ENCODE results near the gene MYO3B. TPM values are rescaled to one million over a fixed set of nuclear protein-coding genes. Genes with fewer than 3 reads are reported as not detected.

The MYO3B gene, protein sequence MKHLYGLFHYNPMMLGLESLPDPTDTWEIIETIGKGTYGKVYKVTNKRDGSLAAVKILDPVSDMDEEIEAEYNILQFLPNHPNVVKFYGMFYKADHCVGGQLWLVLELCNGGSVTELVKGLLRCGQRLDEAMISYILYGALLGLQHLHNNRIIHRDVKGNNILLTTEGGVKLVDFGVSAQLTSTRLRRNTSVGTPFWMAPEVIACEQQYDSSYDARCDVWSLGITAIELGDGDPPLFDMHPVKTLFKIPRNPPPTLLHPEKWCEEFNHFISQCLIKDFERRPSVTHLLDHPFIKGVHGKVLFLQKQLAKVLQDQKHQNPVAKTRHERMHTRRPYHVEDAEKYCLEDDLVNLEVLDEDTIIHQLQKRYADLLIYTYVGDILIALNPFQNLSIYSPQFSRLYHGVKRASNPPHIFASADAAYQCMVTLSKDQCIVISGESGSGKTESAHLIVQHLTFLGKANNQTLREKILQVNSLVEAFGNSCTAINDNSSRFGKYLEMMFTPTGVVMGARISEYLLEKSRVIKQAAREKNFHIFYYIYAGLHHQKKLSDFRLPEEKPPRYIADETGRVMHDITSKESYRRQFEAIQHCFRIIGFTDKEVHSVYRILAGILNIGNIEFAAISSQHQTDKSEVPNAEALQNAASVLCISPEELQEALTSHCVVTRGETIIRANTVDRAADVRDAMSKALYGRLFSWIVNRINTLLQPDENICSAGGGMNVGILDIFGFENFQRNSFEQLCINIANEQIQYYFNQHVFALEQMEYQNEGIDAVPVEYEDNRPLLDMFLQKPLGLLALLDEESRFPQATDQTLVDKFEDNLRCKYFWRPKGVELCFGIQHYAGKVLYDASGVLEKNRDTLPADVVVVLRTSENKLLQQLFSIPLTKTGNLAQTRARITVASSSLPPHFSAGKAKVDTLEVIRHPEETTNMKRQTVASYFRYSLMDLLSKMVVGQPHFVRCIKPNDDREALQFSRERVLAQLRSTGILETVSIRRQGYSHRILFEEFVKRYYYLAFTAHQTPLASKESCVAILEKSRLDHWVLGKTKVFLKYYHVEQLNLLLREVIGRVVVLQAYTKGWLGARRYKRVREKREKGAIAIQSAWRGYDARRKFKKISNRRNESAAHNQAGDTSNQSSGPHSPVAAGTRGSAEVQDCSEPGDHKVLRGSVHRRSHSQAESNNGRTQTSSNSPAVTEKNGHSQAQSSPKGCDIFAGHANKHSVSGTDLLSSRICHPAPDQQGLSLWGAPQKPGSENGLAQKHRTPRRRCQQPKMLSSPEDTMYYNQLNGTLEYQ (N-terminal part only)
- total RNA-seq (1 to 10 TPM in 2 of 6 donors, under 1 TPM in 4; 0.40 to 1.3 (median 0.54) TPM), polyA plus RNA-seq (under 1 TPM; 0.38 to 0.49 TPM)

DNA sequence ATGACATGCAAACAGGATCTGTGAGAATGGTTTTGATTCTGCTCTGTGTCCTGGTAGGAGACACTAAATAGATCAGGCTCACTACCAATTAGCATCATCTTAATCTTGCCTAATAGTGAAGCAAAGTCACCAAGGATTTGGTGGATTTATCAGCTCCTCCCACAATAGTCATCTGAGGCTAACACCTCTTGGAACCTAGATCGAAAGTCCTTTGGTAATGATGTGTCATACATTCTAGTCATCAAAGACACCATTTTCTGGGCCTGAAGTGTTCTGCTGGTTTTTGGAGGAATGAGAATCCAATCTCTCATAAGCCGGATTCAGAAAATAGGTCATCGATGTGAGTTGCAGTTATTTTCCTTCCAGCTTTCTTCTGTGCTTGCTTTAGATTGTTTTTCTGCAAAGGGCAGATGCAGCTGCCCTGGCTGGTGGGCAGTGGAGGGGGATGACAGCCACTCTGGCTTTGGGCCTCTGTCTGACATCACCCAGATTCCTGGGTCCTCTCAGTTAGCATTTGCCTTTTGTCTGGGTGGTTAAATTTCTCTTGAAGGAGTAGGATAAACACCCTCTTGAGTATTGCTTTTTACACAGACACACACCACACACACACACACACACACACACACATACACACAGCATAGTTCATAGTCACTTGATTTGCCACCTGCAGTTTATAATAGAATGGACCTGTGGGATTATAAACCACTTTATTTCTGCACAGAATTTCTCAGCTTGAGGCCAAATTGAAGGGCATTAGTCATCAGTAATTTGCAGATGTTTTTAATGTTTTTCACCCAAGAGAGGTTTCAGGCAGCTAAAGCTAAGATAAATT is at the start of gene MYO3B:
TSS of gene MYO3B (plus strand) at position 198 of the 832 bp plus-strand sequence. CDS start at position 339, 141 bp downstream.
- TF ChIP-seq, protein P1, sequence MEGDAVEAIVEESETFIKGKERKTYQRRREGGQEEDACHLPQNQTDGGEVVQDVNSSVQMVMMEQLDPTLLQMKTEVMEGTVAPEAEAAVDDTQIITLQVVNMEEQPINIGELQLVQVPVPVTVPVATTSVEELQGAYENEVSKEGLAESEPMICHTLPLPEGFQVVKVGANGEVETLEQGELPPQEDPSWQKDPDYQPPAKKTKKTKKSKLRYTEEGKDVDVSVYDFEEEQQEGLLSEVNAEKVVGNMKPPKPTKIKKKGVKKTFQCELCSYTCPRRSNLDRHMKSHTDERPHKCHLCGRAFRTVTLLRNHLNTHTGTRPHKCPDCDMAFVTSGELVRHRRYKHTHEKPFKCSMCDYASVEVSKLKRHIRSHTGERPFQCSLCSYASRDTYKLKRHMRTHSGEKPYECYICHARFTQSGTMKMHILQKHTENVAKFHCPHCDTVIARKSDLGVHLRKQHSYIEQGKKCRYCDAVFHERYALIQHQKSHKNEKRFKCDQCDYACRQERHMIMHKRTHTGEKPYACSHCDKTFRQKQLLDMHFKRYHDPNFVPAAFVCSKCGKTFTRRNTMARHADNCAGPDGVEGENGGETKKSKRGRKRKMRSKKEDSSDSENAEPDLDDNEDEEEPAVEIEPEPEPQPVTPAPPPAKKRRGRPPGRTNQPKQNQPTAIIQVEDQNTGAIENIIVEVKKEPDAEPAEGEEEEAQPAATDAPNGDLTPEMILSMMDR (IDR thresholded peaks at IDR 0.05), result no peak
- peak; percentile 46 to 79 (median 70) for ATAC-seq
- no peaks in the 10 kb centered on the region for H3K36me3 ChIP-seq
- H3K9me3 ChIP-seq, result no peaks in the 10 kb centered on the region
- H3K27me3 ChIP-seq, result no peaks in the 10 kb centered on the region
- intact Hi-C loops (cut with DNase I), result no loop called here
- H3K4me1 ChIP-seq, result no peaks in the 10 kb centered on the region
- no peak for DNase-seq
- H3K27ac ChIP-seq, result peak within 1 kb of the TSS in 2 of 4 donors; percentile 53 to 56
- 56 to 70% methylated on average over 3 of the region's 3 CpGs for WGBS, 2 donors
- no peak for FAIRE-seq
- H3K4me3 ChIP-seq, result no peak within 1 kb of the TSS

DNA sequence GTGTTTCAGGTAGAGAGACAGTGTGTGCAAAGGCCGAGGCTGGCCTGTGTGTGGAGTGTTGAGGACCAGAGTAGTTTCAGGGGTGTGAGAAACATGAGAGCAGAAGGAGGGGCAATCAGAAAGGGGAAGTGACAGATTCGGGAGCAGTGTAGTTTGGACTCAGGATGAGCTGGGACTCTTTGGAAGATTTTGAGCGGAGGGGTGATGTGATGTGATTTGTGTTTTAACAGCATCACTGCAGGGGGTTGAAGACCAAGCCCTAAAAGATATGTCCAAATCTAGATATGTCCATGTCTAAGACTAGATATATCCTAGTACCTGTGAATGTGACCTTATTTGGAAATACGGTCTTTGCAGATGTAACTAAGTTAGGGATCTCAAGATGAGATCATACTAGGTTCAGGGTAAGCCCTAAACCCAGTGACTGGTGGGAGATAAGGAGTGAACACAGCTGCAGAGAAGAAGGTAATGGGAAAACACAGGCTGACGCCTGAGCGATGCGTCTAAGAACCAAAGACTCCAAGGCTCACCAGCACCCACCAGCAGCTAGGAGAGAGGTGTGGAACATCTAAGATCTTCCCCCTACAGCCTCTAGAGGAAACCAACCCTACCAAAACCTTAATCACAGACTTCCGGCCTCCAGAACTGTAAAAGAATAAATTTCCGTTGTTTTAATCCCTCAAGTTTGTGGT is 38.5 kb upstream of the MYO3B start:
- ATAC-seq (no peak), DNase-seq (no peak), FAIRE-seq (no peak)
- H3K9me3 ChIP-seq, result no peaks in the 10 kb centered on the region
- no peak overlapping the region for H3K27ac ChIP-seq
- intact Hi-C loops (cut with DNase I), result no loop called here
- peaks cover 0 to 11% (median 0%) of the 10 kb centered on the region in 3 donors for H3K4me1 ChIP-seq
- 81 to 87% methylated on average over 9 of the region's 9 CpGs for WGBS, 2 donors
- no peaks in the 10 kb centered on the region for H3K36me3 ChIP-seq
- H3K27me3 ChIP-seq, result no peaks in the 10 kb centered on the region
- TF ChIP-seq, protein P1 (IDR thresholded peaks at IDR 0.05), result no peak
- H3K4me3 ChIP-seq, result no peak overlapping the region

GRCh38 chr2:170140561-170140960 is 37.4 kb upstream of the MYO3B start:
- Histone ChIP-seq H3K4me1 (peaks cover 0 to 11% (median 0%) of the 10 kb centered on the region in 3 donors), H3K27ac (no peak overlapping the region), H3K4me3 (no peak overlapping the region), H3K36me3 (no peaks in the 10 kb centered on the region), H3K27me3 (no peaks in the 10 kb centered on the region), H3K9me3 (no peaks in the 10 kb centered on the region)
- WGBS, 2 donors, result 87 to 95% methylated on average over 5 of the region's 5 CpGs
- ATAC-seq (no peak), FAIRE-seq (no peak), DNase-seq (no peak)
- intact Hi-C loops (cut with DNase I), result no loop called here
- TF ChIP-seq, protein P1 (IDR thresholded peaks at IDR 0.05), result no peak

- 87 to 88% methylated on average over 12 of the region's 12 CpGs for WGBS, 2 donors
- no peak for DNase-seq
- intact Hi-C loops (cut with DNase I), result no loop called here
- no peak for FAIRE-seq
- H3K27me3 ChIP-seq, result no peaks in the 10 kb centered on the region
- ATAC-seq, result no peak
- no peaks in the 10 kb centered on the region for H3K9me3 ChIP-seq
- H3K4me3 ChIP-seq, result no peak overlapping the region
- H3K27ac ChIP-seq, result no peak overlapping the region
- H3K4me1 ChIP-seq, result peaks cover 0 to 11% (median 0%) of the 10 kb centered on the region in 3 donors
- TF ChIP-seq, protein P1 (IDR thresholded peaks at IDR 0.05), result no peak
- H3K36me3 ChIP-seq, result no peaks in the 10 kb centered on the region
Observed at GRCh38 chr2:170141865-170142264, 36.1 kb upstream of the MYO3B start.

All from pancreas (tissue), 10 donors.